ENCODE results near the gene IFT172. TPM values are rescaled to one million over a fixed set of nuclear protein-coding genes. Genes with fewer than 3 reads are reported as not detected.
"Not testable (repeated sequence)": the region's sequence is repeated elsewhere in the genome, so short reads cannot be mapped to it uniquely, and the experiment has no call there.

Gene IFT172, protein sequence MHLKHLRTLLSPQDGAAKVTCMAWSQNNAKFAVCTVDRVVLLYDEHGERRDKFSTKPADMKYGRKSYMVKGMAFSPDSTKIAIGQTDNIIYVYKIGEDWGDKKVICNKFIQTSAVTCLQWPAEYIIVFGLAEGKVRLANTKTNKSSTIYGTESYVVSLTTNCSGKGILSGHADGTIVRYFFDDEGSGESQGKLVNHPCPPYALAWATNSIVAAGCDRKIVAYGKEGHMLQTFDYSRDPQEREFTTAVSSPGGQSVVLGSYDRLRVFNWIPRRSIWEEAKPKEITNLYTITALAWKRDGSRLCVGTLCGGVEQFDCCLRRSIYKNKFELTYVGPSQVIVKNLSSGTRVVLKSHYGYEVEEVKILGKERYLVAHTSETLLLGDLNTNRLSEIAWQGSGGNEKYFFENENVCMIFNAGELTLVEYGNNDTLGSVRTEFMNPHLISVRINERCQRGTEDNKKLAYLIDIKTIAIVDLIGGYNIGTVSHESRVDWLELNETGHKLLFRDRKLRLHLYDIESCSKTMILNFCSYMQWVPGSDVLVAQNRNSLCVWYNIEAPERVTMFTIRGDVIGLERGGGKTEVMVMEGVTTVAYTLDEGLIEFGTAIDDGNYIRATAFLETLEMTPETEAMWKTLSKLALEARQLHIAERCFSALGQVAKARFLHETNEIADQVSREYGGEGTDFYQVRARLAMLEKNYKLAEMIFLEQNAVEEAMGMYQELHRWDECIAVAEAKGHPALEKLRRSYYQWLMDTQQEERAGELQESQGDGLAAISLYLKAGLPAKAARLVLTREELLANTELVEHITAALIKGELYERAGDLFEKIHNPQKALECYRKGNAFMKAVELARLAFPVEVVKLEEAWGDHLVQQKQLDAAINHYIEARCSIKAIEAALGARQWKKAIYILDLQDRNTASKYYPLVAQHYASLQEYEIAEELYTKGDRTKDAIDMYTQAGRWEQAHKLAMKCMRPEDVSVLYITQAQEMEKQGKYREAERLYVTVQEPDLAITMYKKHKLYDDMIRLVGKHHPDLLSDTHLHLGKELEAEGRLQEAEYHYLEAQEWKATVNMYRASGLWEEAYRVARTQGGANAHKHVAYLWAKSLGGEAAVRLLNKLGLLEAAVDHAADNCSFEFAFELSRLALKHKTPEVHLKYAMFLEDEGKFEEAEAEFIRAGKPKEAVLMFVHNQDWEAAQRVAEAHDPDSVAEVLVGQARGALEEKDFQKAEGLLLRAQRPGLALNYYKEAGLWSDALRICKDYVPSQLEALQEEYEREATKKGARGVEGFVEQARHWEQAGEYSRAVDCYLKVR (N-terminal part only)
- 10.4 and 13.3 TPM in 2 replicates for polyA plus RNA-seq (2014; cell fraction: cytosol; rRNA removed)
- 60.1 and 81.9 TPM in 2 replicates for polyA plus RNA-seq (2014; cell fraction: nucleus; rRNA removed)

DNA sequence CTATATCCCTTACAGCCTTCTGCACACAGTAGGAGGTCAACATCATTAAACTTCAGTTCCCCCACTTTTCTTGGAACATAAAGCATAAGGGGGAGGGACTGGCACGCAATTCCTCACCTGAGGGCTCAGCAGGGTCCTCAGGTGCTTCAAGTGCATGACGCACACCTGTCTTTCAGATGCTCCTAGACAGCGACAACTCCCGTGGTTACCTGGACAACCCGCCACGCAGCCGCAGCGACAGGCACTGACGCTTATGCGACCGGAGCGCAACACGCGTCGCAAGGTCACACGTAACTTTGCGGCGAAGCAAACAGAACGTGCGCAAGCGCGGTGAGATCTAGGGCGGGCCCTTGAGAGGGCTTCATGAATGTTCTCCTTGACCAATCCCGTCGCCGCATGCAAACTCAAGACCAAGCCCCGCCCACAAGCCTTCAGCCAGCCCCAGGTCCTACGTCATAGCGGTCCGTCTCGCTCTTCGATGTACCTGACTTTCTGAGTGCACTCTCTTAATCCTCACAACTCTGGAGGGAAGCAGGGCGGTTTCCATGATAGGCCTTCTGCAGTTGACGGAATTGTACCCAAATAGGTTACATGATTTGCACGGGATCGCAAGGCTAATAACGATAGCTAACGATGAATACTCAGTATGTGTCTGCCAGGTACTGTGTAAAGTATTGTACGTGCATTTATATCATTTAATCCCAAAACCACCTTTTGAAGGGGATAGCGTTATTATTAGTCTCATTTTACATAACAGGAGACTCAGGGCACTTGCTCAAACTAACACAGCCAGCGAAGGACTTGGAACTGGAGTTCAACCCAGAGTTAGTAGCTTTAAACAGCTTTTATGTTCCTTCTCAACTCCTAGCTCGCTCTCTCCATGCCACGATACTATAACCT, at the start of gene IFT172:
Gene IFT172 (minus strand): TSS at position 246 of the 900 bp plus-strand sequence. CDS start 90 bp downstream, at position 156.
- peak; percentile 99 for DNase-seq (ENCODE audit: low spot score)

DNA sequence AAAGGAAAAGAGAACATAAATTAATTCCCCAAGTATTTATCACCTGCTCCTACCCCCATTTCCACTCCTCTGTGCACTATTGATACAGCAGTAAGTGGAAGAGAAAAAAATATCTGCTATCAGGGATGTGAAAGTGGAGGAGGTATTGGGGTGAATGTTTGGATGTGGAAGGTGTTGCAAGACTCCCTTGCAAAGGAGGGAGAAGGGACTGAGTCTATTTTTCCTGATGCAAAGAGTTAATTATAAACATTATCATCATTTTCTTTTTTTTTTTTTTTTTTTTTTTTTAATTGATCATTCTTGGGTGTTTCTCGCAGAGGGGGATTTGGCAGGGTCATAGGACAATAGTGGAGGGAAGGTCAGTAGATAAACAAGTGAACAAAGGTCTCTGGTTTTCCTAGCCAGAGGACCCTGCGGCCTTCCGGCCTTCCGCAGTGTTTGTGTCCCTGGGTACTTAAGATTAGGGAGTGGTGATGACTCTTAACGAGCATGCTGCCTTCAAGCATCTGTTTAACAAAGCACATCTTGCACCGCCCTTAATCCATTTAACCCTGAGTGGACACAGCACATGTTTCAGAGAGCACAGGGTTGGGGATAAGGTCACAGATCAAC, 49.4 kb upstream of the IFT172 start:
- not testable (repeated sequence) for DNase-seq (ENCODE audit: low spot score)

DNA sequence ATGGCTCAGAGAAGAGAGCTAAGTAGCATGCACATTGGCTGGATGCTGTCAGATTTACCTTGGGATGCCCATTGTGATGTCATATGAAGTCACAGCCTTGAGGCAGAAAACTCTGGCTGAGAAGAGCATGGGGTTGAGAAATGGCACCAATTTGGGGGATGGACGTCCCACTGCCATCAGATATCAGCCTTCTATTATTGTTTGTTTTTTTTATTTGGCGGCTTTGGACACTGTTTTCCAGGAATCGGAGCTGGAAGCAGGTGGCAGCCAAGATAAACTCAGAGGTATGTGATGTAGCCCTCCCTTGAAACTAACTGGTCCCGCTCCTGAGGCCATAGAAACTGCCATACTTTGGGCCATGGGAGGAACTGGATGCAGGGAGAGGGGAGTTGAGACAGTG, 47.7 kb upstream of the IFT172 start:
- no peak for DNase-seq (ENCODE audit: low spot score)

DNA sequence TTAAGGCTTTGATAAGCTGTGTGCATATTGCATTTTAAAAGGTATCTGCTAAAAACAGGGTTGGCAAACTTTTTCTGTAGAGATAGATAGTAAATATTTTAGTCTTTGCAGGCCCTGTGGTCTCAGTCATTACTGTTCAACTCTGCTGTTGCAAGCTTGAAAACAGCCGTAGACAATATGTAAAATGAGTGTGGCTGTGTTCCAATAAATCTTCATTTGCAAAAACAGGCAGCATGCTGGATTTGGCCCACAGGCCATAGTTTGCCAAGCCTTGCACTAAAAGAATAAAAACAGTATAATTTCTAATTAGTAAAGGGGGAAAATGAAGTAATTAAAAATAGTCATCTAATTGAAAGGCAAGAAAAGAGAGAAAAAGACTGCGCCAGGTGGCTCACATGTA, 42.4 kb upstream of the IFT172 start:
- DNase-seq (ENCODE audit: low spot score), result no peak

DNA sequence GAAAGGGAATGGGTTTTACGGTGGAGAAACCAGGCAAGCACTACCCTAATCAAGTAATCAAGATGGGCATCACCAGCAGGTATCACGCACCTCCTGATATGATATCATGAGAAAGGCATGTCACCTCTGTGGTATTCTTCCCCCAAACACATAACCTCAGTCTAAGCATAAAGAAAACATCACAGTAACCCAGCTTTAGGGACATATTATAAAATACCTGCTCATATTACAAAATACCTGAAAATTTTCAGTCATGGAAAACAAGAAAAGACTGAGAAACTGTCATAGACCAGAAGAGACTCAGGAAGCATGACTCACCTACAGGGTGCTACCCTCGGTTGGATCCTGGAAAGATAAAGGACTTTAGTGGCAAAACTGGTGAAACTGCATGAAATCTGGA, 37.6 kb upstream of the IFT172 start:
- DNase-seq (ENCODE audit: low spot score), result no peak

DNA sequence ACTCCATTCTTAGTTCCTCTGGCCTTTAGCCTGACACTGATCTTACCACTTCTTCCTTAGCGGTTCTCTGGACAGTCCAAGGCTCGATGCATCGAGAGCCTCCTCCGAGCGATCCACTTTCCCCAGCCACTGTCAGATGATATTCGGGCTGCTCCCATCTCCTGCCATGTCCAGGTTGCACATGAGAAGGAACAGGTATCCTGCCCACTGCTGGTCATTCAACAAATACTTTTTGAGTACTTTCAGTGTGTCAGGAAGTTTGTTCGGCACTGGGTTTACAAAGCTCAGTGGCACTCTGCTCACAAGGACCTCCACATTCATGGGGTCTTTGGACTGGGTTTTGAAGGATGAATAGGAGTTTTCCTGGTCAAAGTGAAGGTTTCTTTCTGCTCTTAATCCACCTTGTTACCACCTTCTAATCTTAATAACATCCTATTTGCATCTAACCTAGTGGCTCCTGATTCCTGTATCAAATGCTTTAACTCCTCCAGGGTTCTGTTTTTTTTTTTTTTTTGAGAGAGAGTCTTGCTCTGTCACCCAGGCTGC, 32.9 kb upstream of the IFT172 start:
- DNase-seq (ENCODE audit: low spot score), result no peak

DNA sequence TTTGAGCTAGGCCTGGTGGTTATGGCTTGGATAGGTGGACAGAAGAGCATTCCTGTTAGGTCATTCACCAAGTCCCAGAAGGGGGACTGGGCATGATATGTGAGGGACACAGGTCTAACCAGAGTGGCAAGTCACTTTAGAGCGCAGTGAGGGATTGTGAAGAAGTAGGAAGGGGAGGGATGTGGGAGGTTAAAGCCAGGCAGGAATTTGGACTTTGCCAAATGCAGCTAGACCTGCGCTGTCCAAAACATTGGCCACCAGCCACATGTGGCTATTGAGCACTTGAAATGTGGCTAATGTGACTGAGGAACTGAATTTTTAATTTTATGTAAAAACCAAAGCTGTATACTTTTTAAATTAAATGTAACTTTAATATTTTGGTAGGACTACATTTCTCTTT, 30.8 kb upstream of the IFT172 start:
- no peak for DNase-seq (ENCODE audit: low spot score)

DNA sequence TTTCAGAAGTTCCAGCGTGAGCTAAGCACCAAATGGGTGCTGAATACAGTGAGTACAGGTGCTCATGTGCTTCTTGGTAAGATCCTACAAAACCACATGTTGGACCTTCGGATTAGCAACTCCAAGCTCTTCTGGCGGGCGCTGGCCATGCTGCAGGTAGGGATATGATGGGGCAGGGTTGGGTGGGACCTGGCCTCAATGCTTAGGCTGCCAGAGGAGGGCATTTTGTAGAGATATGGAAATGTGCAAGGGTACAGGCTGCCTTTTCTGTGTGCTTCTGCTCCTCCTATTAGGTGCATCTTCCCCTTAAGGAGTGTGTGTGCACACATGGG, 29.2 kb upstream of the IFT172 start:
- no peak for DNase-seq (ENCODE audit: low spot score)

DNA sequence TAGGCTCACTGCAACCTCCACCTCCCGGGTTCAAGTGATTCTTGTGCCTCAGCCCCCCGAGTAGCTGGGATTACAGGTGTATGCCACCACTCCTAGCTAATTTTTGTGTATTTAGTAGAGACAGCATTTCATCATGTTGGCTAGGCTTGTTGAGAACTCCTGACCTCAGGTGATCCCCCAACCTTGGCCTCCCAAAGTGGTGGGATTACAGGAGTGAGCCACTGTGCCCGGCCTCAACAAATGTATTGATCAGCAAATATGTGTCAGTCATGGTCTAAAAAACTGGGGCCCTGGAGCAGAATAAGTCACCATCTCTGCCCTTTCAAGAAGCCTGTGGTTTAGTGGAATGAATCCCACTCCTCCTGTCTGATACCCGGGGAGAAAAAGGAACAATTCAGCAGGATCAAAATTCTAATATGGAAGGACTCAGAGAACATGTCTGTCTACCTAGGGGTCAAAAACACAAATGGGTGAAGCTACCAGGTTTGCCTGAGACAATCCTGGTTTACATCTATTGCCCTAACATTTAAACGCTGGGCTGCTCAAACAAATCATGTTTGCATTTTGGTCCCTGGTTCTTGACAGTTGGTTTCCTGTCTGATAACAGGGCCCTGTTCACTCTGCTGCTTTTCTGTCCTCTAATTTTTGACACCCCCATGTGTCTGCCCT, 28.7 kb upstream of the IFT172 start:
- no peak for DNase-seq (ENCODE audit: low spot score)

DNA sequence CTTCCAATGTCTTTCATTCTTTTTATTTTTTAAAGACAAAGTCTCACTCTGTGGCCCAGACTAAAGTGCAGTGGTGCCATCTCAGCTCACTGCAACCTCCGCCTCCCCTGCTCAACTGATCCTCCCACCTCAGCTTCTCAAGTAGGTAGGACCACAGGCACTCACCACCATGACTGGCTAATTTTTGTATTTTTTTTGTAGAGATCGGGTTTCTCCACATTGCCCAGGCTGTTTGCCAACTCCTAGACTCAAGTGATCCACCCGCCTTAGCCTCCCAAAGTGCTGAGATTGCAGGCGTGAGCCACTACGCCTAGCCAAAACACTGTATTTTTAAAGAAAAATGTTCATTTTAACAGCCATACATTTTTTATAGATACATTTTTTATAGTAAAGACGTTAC, 19.8 kb upstream of the IFT172 start:
- no peak for DNase-seq (ENCODE audit: low spot score)

DNA sequence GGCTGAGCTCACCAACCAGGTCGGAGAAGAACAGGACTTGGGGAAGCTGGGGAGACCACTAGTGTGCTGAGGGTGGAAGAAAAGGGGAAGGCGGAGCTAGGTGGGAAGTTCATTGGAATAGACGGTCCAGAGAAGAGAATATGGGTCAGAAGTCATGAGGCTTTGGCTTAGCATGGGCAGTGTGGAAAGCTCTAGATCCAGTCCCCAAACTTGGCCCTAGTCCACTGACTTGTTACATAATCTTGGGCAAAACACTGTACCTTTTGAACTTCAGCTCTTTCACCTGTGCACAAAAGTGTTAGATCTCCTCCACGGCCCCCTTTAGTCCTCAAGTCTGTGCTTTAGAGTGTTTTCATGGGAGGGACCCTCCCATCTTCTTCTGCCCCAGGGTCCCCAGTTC, 17.8 kb upstream of the IFT172 start:
- DNase-seq (ENCODE audit: low spot score), result no peak

DNA sequence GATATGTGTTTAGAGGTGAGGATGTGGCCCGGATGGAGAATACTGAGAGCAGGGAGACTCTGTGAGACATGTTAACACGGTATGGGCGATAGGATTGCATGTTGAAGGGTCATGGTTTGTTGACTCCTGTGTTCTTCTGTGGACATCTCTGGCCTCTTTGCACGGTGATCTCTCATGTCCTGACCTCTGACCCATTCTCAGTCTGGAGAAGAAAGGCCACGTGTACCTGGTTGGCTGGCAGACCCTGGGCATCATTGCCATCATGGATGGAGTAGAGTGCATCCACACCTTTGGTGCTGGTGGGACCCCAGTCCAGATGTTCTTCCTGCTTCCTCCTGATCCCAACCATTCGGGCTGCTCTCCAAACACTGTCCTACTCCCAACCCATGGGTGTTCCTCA, 17.0 kb upstream of the IFT172 start:
- no peak for DNase-seq (ENCODE audit: low spot score)

DNA sequence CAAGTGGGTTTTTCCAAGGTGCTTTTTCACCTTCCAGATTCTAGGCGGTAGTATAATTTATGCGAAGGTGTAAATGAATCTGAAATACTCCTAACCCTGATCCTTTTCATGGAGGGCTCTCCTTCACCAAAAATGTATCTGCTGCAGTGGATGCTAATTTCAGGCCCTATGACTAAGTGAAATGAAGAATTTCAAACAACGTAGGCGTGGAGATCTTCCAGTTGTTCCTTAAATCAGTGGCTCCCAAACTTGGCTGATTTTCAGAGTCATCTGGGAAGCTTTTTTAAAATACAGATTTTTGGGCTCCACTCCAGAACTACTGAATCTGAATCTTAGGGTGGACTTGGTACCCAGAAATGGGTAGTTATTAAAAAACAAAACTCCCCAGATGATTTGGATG, 12.6 kb upstream of the IFT172 start:
- no peak for DNase-seq (ENCODE audit: low spot score)

DNA sequence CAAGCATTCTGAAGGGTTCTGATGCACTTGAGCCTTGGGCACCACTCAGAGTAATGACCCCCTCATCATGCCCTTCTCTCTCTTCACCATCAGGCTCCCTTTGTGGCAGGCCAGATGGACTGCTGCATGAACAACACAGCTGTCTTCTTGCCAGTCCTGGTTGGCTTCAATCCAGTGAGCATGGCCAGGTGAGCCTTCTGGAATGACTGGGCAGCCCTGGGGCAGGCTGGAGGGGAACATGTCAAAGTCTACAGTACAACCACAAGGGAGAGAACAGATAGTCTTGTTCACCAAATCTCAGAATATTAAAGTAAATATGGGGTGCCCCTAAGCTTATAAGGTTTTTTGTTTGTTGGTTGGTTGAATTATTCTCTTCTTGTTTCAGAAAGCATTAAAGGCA, 11.5 kb upstream of the IFT172 start:
- DNase-seq (ENCODE audit: low spot score), result no peak

DNA sequence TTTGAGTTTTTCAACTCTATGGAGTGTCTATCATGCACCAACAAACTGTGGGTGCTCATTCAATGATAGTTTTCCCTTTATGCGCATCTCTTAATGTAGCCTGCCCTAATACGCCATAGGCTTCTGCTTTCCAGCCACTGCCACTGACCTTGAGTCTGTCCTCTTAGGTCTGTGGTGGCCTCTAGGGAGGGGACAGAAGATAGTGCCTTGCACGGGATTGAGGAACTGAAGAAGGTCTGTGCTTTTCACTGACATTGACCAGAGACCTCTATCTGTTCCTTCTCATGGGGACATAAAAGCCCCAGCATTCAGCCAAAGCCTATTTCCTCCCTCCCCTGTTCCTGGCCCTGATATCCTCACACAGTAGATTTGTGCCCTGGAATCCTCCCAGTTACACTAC, 9.4 kb upstream of the IFT172 start:
- DNase-seq (ENCODE audit: low spot score), result no peak

DNA sequence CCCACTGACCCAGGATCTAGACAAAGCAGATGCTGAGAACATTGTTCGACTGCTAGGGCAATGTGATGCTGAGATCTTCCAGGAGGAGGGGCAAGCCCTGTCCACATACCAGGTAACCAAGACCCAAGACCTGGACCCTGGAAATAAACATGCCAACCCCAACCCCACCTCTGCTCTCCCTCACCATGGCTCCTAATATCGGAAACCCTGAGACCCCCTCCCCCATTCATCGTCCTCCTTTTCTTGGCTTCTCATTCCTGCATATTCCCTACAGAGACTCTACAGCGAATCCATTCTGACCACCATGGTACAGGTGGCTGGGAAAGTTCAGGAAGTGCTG, 7.7 kb upstream of the IFT172 start:
- DNase-seq (ENCODE audit: low spot score), result no peak

DNA sequence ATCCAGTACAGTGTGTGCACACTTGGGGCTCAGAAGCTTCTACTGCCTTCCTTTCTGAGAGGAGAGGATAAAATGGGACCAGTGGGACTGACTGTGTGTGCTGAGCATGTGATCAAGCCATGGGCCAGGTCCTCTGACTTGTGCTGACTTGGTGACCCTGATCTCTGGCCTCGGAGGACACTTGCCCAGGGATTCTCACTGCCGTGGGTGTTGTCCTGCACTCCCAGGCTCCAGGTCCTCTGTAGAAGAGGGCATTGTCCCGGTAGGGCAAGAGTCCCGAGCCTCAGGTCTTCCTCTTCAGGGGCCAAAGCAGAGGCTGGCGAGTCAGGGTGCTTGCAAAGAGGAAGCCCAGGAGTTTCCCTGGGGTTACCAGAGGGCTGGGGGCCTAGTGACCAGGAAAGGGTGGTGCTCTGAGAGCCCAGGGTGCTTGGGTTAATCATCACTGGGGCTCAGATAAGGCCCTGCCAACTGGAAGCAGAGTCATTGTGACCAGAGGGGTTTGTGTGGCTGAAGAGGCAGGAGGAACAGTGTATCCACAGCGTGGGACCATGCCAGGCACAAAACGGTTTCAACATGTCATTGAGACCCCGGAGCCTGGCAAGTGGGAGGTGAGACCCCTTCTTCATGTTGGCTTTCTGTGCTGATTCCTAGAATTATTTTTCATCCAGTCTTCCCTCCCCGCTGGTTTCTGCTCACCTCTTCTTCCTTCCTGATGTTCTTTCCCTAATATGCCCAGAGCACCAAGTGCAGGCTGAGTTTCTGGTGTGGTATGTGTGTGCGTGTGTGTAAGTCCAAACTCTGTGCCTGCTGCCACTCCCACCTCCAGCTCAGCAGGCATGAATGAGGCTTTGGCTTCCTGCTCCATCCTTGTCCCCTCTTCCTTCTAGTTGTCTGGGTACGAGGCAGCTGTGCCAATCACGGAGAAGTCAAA, 7.1 kb upstream of the IFT172 start, which contains the start of gene GCKR:
Gene GCKR (plus strand): TSS at position 483 of the 931 bp plus-strand sequence. CDS start 66 bp downstream, at position 549.
- DNase-seq (ENCODE audit: low spot score), result no peak

DNA sequence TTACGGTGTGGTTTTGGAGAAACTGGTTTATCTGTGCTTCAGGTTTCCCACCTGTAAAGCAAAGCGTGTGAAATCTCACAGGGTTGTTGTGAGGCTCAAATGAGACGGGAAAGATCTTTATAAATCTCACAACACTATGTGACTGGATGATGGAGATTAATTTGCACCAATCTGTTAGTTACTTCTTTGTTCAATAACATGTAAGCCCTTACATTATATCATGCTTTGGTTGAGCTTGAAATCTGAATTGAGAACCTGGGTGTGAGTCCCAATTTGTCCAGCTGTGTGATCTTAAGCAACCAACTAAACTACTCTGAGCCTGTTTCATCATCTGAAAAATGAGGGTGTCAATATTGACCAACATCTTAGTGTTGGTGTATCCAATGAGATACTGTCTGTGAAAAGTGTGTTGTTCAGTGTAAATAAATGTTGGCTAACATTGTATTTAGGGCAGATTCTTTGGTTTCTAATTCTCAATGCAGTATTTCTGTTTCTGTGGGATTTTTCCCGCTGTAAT, 6.4 kb upstream of the IFT172 start:
- no peak for DNase-seq (ENCODE audit: low spot score)
